ENCODE results near the gene GPD2. TPM values are rescaled to one million over a fixed set of nuclear protein-coding genes. Genes with fewer than 3 reads are reported as not detected.

Gene GPD2
- total and polyA plus RNA-seq, 2 of the 13 experiments (the other 11 are each of a cell fraction or from before 2014, with no cell fraction given), result not detected

DNA sequence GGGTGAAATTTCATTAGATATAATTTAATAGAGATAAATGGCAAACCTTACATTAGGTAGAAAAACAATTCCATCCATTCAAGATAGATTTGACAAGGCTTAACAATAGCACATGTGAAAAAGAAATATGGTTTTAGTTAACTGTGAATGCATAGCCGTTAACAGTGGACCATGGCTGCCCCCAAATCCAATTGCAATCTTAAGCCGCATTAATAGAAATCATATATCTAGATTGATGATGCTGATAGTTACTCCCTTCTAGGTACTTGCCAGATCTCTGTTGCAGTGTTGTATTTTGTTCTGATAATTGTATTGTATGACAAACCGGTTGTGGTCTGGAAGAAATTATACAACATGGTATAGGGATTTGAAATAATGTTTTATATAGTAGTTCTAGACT is 139.8 kb downstream of the GPD2 start:
- POLR2A ChIA-PET, result no interaction called here
- Histone ChIP-seq H4K20me1 (ENCODE audit: insufficient read depth, low read length) (no peaks in the 10 kb centered on the region), H3K4me2 (ENCODE audit: low read depth, low read length) (no peak overlapping the region), H3K79me2 (ENCODE audit: insufficient read depth, low read length) (no peaks in the 10 kb centered on the region), H3K9me3 (ENCODE audit: low read length) (no peaks in the 10 kb centered on the region), H2AFZ (ENCODE audit: low read length) (no peak overlapping the region), H3K27me3 (ENCODE audit: control insufficient read depth in 1 of 2, insufficient read depth in 2 of 2, low read length in 2 of 2) (no peaks in the 10 kb centered on the region), H3K36me3 (replicated peaks in 1 of 2; ENCODE audit: control insufficient read depth in 1 of 2, insufficient read depth in 2 of 2, low read length in 2 of 2) (no peaks in the 10 kb centered on the region), H3K9ac (ENCODE audit: insufficient read depth, low read depth, low read length) (no peak overlapping the region), H3K27ac (ENCODE audit: extremely low read length, insufficient read depth, low read length) (no peak overlapping the region), H3K4me3 (replicated peaks in 1 of 3; ENCODE audit: insufficient read depth in 1 of 3, low read depth in 2 of 3, low read length in 3 of 3) (no peak overlapping the region), H3K4me1 (ENCODE audit: insufficient read depth, low read length) (no peaks in the 10 kb centered on the region)
- intact Hi-C loops (cut with micrococcal nuclease; ENCODE audit: unreplicated experiment) (no loop called here), in situ Hi-C loops (cut with HindIII; ENCODE audit: extremely low pct_ligation_motif_present, low pct_unique_long_range_greater_than_20kb) (no loop called here)
- CTCF ChIA-PET (ENCODE audit: low intra/inter-chr PET ratio, low total read pairs), result no interaction called here
- DNase-seq (ENCODE audit: low spot score) (no peak), FAIRE-seq (no peak), ATAC-seq (no peak)
- WGBS (ENCODE audit: low lambda C conversion rate), result 42% methylated on average over 3 of the region's 3 CpGs
- BruUV-seq (replicated peaks), result no TSS peak
- no peak for TF ChIP-seq THAP11 (CRISPR knock-in tag; IDR thresholded peaks at IDR 0.05)
- TF ChIP-seq HNRNPH1 (optimal IDR thresholded peaks at IDR 0.05; ENCODE audit: low read depth, low read length), result no peak
- no peak for TF ChIP-seq ZFYVE20 (CRISPR knock-in tag; IDR thresholded peaks at IDR 0.05; ENCODE audit: borderline replicate concordance, low read depth)
- no peak for TF ChIP-seq ZNF484 (CRISPR knock-in tag; IDR thresholded peaks at IDR 0.05; ENCODE audit: borderline replicate concordance, low read depth)
- no peak for TF ChIP-seq CEBPB (IDR thresholded peaks at IDR 0.05; ENCODE audit: borderline replicate concordance, low read depth, low read length)
- TF ChIP-seq MAX (IDR thresholded peaks at IDR 0.05), result no peak
- TF ChIP-seq ZBTB3 (CRISPR knock-in tag; IDR thresholded peaks at IDR 0.05; ENCODE audit: borderline replicate concordance, low read depth), result no peak
- TF ChIP-seq HOXA9 (CRISPR knock-in tag; IDR thresholded peaks at IDR 0.05; ENCODE audit: borderline replicate concordance), result no peak
- no peak for TF ChIP-seq EEA1 (CRISPR knock-in tag; IDR thresholded peaks at IDR 0.05; ENCODE audit: borderline replicate concordance)
- TF ChIP-seq MTF2 (CRISPR knock-in tag; IDR thresholded peaks at IDR 0.05; ENCODE audit: borderline replicate concordance), result no peak
- no peak for TF ChIP-seq NFAT5 (CRISPR knock-in tag; IDR thresholded peaks at IDR 0.05)
- TF ChIP-seq ZBTB7B (CRISPR knock-in tag; IDR thresholded peaks at IDR 0.05), result no peak
- no peak for TF ChIP-seq THRA (CRISPR knock-in tag; IDR thresholded peaks at IDR 0.05; ENCODE audit: borderline replicate concordance)
- no peak for TF ChIP-seq ZNF879 (CRISPR knock-in tag; IDR thresholded peaks at IDR 0.05)
- no peak for TF ChIP-seq SMYD3 (CRISPR knock-in tag; IDR thresholded peaks at IDR 0.05)
- TF ChIP-seq ZNF784 (CRISPR knock-in tag; IDR thresholded peaks at IDR 0.05; ENCODE audit: borderline replicate concordance), result no peak
- TF ChIP-seq, protein P1, sequence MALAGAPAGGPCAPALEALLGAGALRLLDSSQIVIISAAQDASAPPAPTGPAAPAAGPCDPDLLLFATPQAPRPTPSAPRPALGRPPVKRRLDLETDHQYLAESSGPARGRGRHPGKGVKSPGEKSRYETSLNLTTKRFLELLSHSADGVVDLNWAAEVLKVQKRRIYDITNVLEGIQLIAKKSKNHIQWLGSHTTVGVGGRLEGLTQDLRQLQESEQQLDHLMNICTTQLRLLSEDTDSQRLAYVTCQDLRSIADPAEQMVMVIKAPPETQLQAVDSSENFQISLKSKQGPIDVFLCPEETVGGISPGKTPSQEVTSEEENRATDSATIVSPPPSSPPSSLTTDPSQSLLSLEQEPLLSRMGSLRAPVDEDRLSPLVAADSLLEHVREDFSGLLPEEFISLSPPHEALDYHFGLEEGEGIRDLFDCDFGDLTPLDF (CRISPR knock-in tag; IDR thresholded peaks at IDR 0.05), result no peak
